K562 (cell line): ENCODE results near the gene GLT1D1. TPM values are rescaled to one million over a fixed set of nuclear protein-coding genes. Genes with fewer than 3 reads are reported as not detected.

Experiments used
- ATAC-seq: fragments of 200-7000 bp; cut with Tn5 transposase; 3 replicates; pipeline ENCODE4 v1.9.1; 2020; ENCODE audit warnings: moderate library complexity
- BruUV-seq: library from RNA; stranded (reverse); fragments of 400-500 nt; replicated peaks from 2 replicates; lab custom pipeline; 2021; lab: Mats Ljungman, UMichigan
- CTCF ChIA-PET: fragments of 300-600 bp; formaldehyde crosslinking; extraction: SDS; loops from one replicate; lab custom pipeline; 2021; ENCODE audit warnings: low intra/inter-chr PET ratio; lab: Yijun Ruan, JAX
- POLR2A ChIA-PET: fragments of 300-600, 350-650 bp; sonication (Branson Sonifier 250); formaldehyde crosslinking; extraction: SDS; loops from one replicate; lab custom pipeline; 2021; ENCODE audit warnings: antibody characterized with exemption, inconsistent platforms; lab: Yijun Ruan, JAX
- DNase-seq, 4 experiments: peaks; one replicate each; pipeline versions ENCODE4 v3.0.0 to v3.0.0-alpha.2; 2011 to 2018; ENCODE audit warnings: low spot score in 3 of 4, mixed read lengths in 3 of 4; ENCODE audit errors: extremely low read depth in 1 of 4
- FAIRE-seq: peaks from 2 replicates; lab custom pipeline; 2011; peaks lifted over from hg19 to GRCh38; lab: Jason Lieb, UNC
- H2AFZ ChIP-seq: 2 replicates; pipeline ENCODE4 v1.6.0; 2011; ENCODE audit warnings: low read depth, low read length, control low read depth, inconsistent platforms
- H3K27ac ChIP-seq: fragments of 200-600 bp; 3 replicates; pipeline ENCODE4 v1.8.0; 2011; ENCODE audit warnings: low read depth, mild to moderate bottlenecking, control low read depth, inconsistent platforms, low read length, moderate library complexity, mixed read lengths; ENCODE audit errors: extremely low read depth
- H3K27me3 ChIP-seq, 2 experiments: fragments of 300-600 bp in 1 of 2; 2 replicates in 1 of 2; 3 replicates in 1 of 2; pipeline versions ENCODE4 v1.6.0 to v1.8.0; 2011; ENCODE audit warnings: inconsistent platforms in 2 of 2, low read length in 2 of 2, mild to moderate bottlenecking in 1 of 2, mixed read lengths in 1 of 2, moderate library complexity in 1 of 2; ENCODE audit not compliant: control insufficient read depth in 2 of 2, insufficient read depth in 2 of 2
- H3K36me3 ChIP-seq: fragments of 300-600 bp; 3 replicates; pipeline ENCODE4 v1.8.0; 2011; ENCODE audit warnings: mild to moderate bottlenecking, low read length, inconsistent platforms; ENCODE audit not compliant: control insufficient read depth, insufficient read depth
- H3K4me1 ChIP-seq, 2 experiments: fragments of 200-600 bp in 1 of 2; replicated peaks in 1 of 2; 2 replicates in 1 of 2; 3 replicates in 1 of 2; pipeline versions ENCODE4 v1.5.1 to v1.8.0; 2011; ENCODE audit warnings: inconsistent platforms in 2 of 2, low read length in 2 of 2, mild to moderate bottlenecking in 1 of 2, mixed read lengths in 1 of 2, moderate library complexity in 1 of 2; ENCODE audit not compliant: control insufficient read depth in 2 of 2, insufficient read depth in 2 of 2
- H3K4me2 ChIP-seq: 2 replicates; pipeline ENCODE4 v1.6.1; 2011; ENCODE audit warnings: low read length, control low read depth, inconsistent platforms, mixed read lengths; ENCODE audit not compliant: insufficient read depth
- H3K4me3 ChIP-seq: fragments of 200-600 bp; sonication (generic), shearing (Covaris generic); 2 replicates; pipeline ENCODE4 v1.5.1; 2016; ENCODE audit warnings: control low read depth, inconsistent platforms
- H3K79me2 ChIP-seq: fragments of 200-600 bp; 3 replicates; pipeline ENCODE4 v1.8.0; 2011; ENCODE audit warnings: low read length, inconsistent platforms; ENCODE audit not compliant: control insufficient read depth, insufficient read depth
- H3K9ac ChIP-seq, 2 experiments: 2 replicates each; pipeline versions ENCODE4 v1.6.0 to v1.6.1; 2011; ENCODE audit warnings: low read depth in 2 of 2, low read length in 2 of 2, control low read depth in 1 of 2, inconsistent platforms in 1 of 2, mild to moderate bottlenecking in 1 of 2, mixed read lengths in 1 of 2; ENCODE audit not compliant: insufficient read depth in 1 of 2
- H3K9me1 ChIP-seq: one replicate; pipeline ENCODE4 v1.6.0; 2011; ENCODE audit warnings: inconsistent platforms, mild to moderate bottlenecking, low read length, moderate library complexity; ENCODE audit not compliant: control insufficient read depth, insufficient read depth
- H3K9me3 ChIP-seq: replicated peaks from 2 replicates; pipeline ENCODE4 v1.5.1; 2011; ENCODE audit warnings: low read depth, low read length, inconsistent platforms; ENCODE audit not compliant: control insufficient read depth, insufficient read depth
- H4K20me1 ChIP-seq: replicated peaks from 2 replicates; pipeline ENCODE4 v1.6.1; 2011; ENCODE audit warnings: low read length, inconsistent platforms, mixed read lengths; ENCODE audit not compliant: control insufficient read depth, insufficient read depth
- CHD1 ChIP-seq: fragments of 200-600 bp; sonication (generic); IDR thresholded peaks from one replicate; pipeline ENCODE4 v1.6.1; 2012; ENCODE audit warnings: mild to moderate bottlenecking, moderate library complexity, low read length, inconsistent platforms
- FOXJ3 ChIP-seq: sonication (generic); formaldehyde crosslinking; IDR thresholded peaks from 2 replicates; pipeline ENCODE4 v1.4.0; 2020; ENCODE audit warnings: mild to moderate bottlenecking, missing genetic modification reagents
- HLTF ChIP-seq: fragments of 450-650 bp; IDR thresholded peaks from 2 replicates; pipeline ENCODE4 v1.6.1; 2016
- SUPT5H ChIP-seq: fragments of 450-650 bp; IDR thresholded peaks from 2 replicates; pipeline ENCODE4 v1.6.1; 2016
- TCF7L2 ChIP-seq: fragments of 150-350 bp; IDR thresholded peaks from 2 replicates; pipeline ENCODE4 v1.6.1; 2016; ENCODE audit warnings: low read depth, mild to moderate bottlenecking, low read length, moderate library complexity
- TFAP4 ChIP-seq: sonication (generic); formaldehyde crosslinking; IDR thresholded peaks from 2 replicates; pipeline ENCODE4 v1.8.0; 2022; ENCODE audit warnings: missing genetic modification reagents, mild to moderate bottlenecking, moderate library complexity, borderline replicate concordance
- ZNF354B ChIP-seq: fragments of 250-450 bp; sonication (Bioruptor Pico); IDR thresholded peaks from 2 replicates; pipeline ENCODE4 v1.4.0; 2020
- WGBS: fragments of 100-300 bp; shearing (Covaris generic); methylation state at CpG from one replicate; pipeline ENCODE4 v1.1.6; 2016; ENCODE audit warnings: low coverage, mixed read lengths; ENCODE audit not compliant: insufficient coverage; ENCODE audit errors: missing lambda C conversion rate; 5-methylcytosine and 5-hydroxymethylcytosine counted together
- in situ Hi-C: fragments of 300-500 bp; cut with MboI; formaldehyde crosslinking; loops from 4 replicates; pipeline ENCODE4 v1.15.0; 2018; ENCODE audit warnings: inconsistent platforms, mixed read lengths
- intact Hi-C: fragments of 100-400 bp; cut with micrococcal nuclease; formaldehyde crosslinking; loops from 2 replicates; pipeline ENCODE4 v1.14.2; 2022
- polyA plus RNA-seq, 8 experiments: library from polyadenylated mRNA; depleted of rRNA in 4 of 8; stranded (reverse) in 5 of 8; unstranded in 3 of 8; fragments of >200 nt; fragmentation: Nextera tagmentation in 2 of 8; fragmentation: Illumina TruSeq in 1 of 8; extraction: Ambion mirVana in 2 of 8; extraction: Trizol in 1 of 8; gene quantifications; 2 replicates each; pipeline versions ENCODE4 v1.2.1 to v1.2.3, GENCODE V29; 2011 to 2014; ENCODE audit warnings: inconsistent platforms in 1 of 8, missing spikeins in 1 of 8
- total RNA-seq, 7 experiments: library from RNA; depleted of rRNA in 6 of 7; stranded (reverse); fragments of >200 nt in 6 of 7; fragmentation: Illumina TruSeq in 2 of 7; extraction: Trizol in 2 of 7; gene quantifications; 2 replicates each; pipeline versions ENCODE4 v1.2.1 to v1.2.3, GENCODE V29; 2011 to 2021; ENCODE audit warnings: low replicate concordance in 1 of 7
- TF ChIP-seq, protein P1 (sequence below), 2 experiments: fragments of 150-350 bp in 1 of 2; IDR thresholded peaks; 2 replicates each; pipeline ENCODE4 v1.6.1; 2012 to 2016; ENCODE audit warnings: low read depth in 2 of 2, low read length in 2 of 2, mild to moderate bottlenecking in 1 of 2, moderate library complexity in 1 of 2

Gene GLT1D1
- total and polyA plus RNA-seq, 9 of the 15 experiments (the other 6 are each of a cell fraction or from before 2014, with no cell fraction given): 0.04 TPM; not detected in 8

GRCh38 chr12:129009833-129010622, 156.8 kb downstream of the GLT1D1 start:
- DNase-seq: no peak
- no TSS peak for BruUV-seq

GRCh38 chr12:129016159-129016558, 162.9 kb downstream of the GLT1D1 start:
- in situ Hi-C loops: no loop called here
- ChIA-PET POLR2A (no interaction called here), CTCF (no interaction called here)
- Histone ChIP-seq H3K4me3 (no peak overlapping the region), H3K9me1 (no peaks in the 10 kb centered on the region), H3K36me3 (no peaks in the 10 kb centered on the region), H3K9me3 (no peaks in the 10 kb centered on the region), H3K79me2 (no peaks in the 10 kb centered on the region), H3K27me3 (no peaks in the 10 kb centered on the region; a peak in 1 of 5 replicates), H4K20me1 (no peaks in the 10 kb centered on the region), H3K4me2 (no peak overlapping the region), H3K27ac (no peak overlapping the region), H3K9ac (no peak overlapping the region), H3K4me1 (no peaks in the 10 kb centered on the region), H2AFZ (no peak overlapping the region)
- TF ChIP-seq HLTF (no peak), CHD1 (no peak), TFAP4 (CRISPR knock-in tag) (no peak)
- TF ChIP-seq, protein P1, sequence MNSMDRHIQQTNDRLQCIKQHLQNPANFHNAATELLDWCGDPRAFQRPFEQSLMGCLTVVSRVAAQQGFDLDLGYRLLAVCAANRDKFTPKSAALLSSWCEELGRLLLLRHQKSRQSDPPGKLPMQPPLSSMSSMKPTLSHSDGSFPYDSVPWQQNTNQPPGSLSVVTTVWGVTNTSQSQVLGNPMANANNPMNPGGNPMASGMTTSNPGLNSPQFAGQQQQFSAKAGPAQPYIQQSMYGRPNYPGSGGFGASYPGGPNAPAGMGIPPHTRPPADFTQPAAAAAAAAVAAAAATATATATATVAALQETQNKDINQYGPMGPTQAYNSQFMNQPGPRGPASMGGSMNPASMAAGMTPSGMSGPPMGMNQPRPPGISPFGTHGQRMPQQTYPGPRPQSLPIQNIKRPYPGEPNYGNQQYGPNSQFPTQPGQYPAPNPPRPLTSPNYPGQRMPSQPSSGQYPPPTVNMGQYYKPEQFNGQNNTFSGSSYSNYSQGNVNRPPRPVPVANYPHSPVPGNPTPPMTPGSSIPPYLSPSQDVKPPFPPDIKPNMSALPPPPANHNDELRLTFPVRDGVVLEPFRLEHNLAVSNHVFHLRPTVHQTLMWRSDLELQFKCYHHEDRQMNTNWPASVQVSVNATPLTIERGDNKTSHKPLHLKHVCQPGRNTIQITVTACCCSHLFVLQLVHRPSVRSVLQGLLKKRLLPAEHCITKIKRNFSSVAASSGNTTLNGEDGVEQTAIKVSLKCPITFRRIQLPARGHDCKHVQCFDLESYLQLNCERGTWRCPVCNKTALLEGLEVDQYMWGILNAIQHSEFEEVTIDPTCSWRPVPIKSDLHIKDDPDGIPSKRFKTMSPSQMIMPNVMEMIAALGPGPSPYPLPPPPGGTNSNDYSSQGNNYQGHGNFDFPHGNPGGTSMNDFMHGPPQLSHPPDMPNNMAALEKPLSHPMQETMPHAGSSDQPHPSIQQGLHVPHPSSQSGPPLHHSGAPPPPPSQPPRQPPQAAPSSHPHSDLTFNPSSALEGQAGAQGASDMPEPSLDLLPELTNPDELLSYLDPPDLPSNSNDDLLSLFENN (IDR thresholded peaks at IDR 0.05; ENCODE audit: low read depth in 2 of 2, low read length in 2 of 2): no peak
- FAIRE-seq: no peak
- intact Hi-C loops: no loop called here
- no TSS peak for BruUV-seq
- WGBS: 2% methylated on average over 7 of the region's 7 CpGs
- no peak for DNase-seq
- ATAC-seq: no peak

More at GRCh38 chr12:129009833-129010622, 156.8 kb downstream of the GLT1D1 start:
- no peaks in the 10 kb centered on the region for H3K4me1 ChIP-seq
- intact Hi-C loops: no loop called here
- no peaks in the 10 kb centered on the region for H3K36me3 ChIP-seq
- ATAC-seq (no peak), FAIRE-seq (no peak)
- CTCF ChIA-PET: no interaction called here
- no peak overlapping the region for H2AFZ ChIP-seq
- 2% methylated on average over 5 of the region's 5 CpGs for WGBS
- TF ChIP-seq ZNF354B (no peak), TCF7L2 (no peak), SUPT5H (no peak), FOXJ3 (CRISPR knock-in tag) (no peak)
- in situ Hi-C loops: no loop called here
- H4K20me1 ChIP-seq: no peaks in the 10 kb centered on the region
- no peak overlapping the region for H3K27ac ChIP-seq
- no peaks in the 10 kb centered on the region for H3K9me3 ChIP-seq
- H3K4me3 ChIP-seq: no peak overlapping the region
- peaks cover 0 to 7% of the 10 kb centered on the region in 2 experiments; a peak in 2 of 5 replicates for H3K27me3 ChIP-seq
- no peaks in the 10 kb centered on the region for H3K9me1 ChIP-seq
- POLR2A ChIA-PET: no interaction called here
- no peaks in the 10 kb centered on the region for H3K79me2 ChIP-seq
- H3K4me2 ChIP-seq: no peak overlapping the region
- H3K9ac ChIP-seq: no peak overlapping the region
